ENCODE measurements around the gene CDK18. TPM values are rescaled to one million over a fixed set of nuclear protein-coding genes. Genes with fewer than 3 reads are reported as not detected.

The CDK18 gene
- total RNA-seq, 2 experiments from 2014 or later, result 8.4 to 10.4 TPM

DNA sequence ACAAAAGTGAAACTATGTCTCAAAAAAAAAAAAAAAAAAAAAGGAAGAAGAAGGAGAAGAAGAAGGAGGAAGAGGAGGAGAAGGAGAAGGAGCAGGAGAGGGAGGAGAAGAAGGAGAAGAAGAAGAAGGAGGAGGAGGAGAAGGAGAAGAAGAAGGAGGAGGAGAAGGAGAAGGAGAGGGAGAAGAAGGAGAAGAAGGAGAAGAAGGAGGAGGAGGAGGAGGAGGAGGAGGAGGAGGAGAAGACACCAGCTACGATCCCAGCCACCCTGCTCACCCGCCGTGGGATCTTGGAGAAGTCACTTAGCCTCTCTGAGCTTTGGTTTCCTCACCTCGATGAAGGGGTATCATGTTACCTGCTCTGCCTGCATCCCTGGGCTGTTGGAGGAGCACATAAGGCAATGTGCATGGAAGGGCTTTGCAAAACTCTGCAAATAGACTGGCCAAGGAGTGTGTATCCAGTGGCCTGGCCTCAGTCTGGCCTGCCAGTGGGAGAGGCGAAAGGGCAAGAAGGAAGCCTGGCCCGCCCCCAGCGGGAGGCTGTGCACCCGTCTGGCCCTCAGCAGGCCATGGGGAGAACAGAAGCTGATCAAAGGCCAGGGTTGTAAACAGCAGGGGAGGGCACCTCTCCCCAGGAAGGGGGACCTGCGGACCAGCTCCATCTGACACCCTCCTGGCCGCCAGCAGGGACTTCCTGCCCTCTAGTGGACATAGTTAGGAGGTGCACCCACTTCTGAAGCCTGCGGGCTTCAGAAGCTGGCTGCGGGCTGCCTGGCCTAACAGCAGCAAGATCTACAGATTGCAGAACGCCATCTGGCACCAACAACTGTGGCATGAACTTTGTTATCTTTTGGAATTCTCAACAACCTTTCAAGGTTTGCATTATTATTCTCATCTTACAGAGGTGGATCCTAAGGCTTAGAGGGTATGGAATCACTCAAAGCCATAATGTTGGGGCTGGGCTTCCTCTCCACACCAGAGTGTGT, 19.2 kb upstream of the CDK18 start:
- Mint-ChIP-seq H3K36me3 (ENCODE audit: low read depth) (no peaks in the 10 kb centered on the region), H3K27me3 (peaks cover 39% of the 10 kb centered on the region), H3K27ac (no peak overlapping the region), H3K4me3 (no peak overlapping the region), H3K9me3 (no peaks in the 10 kb centered on the region), H3K4me1 (ENCODE audit: low read depth) (peaks cover 30% of the 10 kb centered on the region)
- DNase-seq (peak; percentile 79), ATAC-seq (peak; percentile 76)
- intact Hi-C loops (cut with micrococcal nuclease), result loop anchor here (1.0 kb wide), 1 partner anchor 88 kb away; no protein-coding TSS in a partner anchor
- POLR2A ChIA-PET, result interaction anchor here (0.6 to 1.6 kb wide), 2 partner anchors 39 to 192 kb away, joined by 3 to 4 read pairs; no protein-coding TSS in a partner anchor
- CTCF ChIA-PET, result interaction anchor here (0.6 to 11.0 kb wide), 70 partner anchors 8 to 376 kb away, joined by 3 to 292 read pairs (median 6); partner anchors contain the start of genes BLACAT1, KLHDC8A, NUAK2 and SLC45A3
- peak; percentile 95 for TF ChIP-seq CTCF (IDR thresholded peaks at IDR 0.05)

DNA sequence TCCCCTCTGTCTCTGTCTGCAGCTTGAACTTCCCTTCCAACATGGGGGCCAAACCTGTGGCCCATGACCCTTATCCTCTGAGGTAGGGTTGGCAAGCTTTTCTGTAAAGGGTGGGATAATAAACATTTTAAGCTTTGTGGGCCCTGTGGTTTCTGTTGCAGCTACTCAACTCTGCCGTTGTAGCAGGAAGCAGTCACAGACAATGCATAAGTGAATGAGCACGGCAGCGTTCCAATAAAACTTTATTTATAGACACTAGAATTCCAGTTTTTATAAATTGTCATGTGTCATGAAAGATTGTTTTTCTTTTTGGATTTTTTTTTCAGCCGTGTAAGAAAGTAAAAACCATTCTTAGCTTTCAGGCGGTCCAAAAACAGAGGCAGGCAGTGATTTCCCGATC, 18.2 kb upstream of the CDK18 start:
- ATAC-seq, result no peak
- ChIA-PET POLR2A (interaction anchor here (1.6 kb wide), 1 partner anchor 38 kb away, joined by 4 read pairs; no protein-coding TSS in a partner anchor), CTCF (interaction anchor here (0.7 to 11.0 kb wide), 34 partner anchors 9 to 225 kb away, joined by 3 to 292 read pairs (median 14); partner anchors contain the start of genes BLACAT1, KLHDC8A and SLC45A3)
- intact Hi-C loops (cut with micrococcal nuclease), result loop anchor here (1.0 kb wide), 1 partner anchor 132 kb away; no protein-coding TSS in a partner anchor
- Mint-ChIP-seq H3K9me3 (no peaks in the 10 kb centered on the region), H3K36me3 (ENCODE audit: low read depth) (no peaks in the 10 kb centered on the region), H3K27ac (no peak overlapping the region), H3K4me3 (no peak overlapping the region), H3K4me1 (ENCODE audit: low read depth) (peaks cover 22% of the 10 kb centered on the region), H3K27me3 (peaks cover 46% of the 10 kb centered on the region)
- no peak for TF ChIP-seq CTCF (IDR thresholded peaks at IDR 0.05)
- DNase-seq, result no peak

- CTCF ChIA-PET, result interaction anchor here (0.6 to 11.0 kb wide), 45 partner anchors 9 to 299 kb away, joined by 3 to 292 read pairs (median 4); partner anchors contain the start of genes BLACAT1, KLHDC8A and LEMD1
- Mint-ChIP-seq H3K27me3 (peaks cover 41% of the 10 kb centered on the region), H3K4me1 (ENCODE audit: low read depth) (peaks cover 9% of the 10 kb centered on the region), H3K27ac (no peak overlapping the region), H3K36me3 (ENCODE audit: low read depth) (no peaks in the 10 kb centered on the region), H3K9me3 (no peaks in the 10 kb centered on the region), H3K4me3 (no peak overlapping the region)
- peak; percentile 79 for TF ChIP-seq CTCF (IDR thresholded peaks at IDR 0.05)
- intact Hi-C loops (cut with micrococcal nuclease), result loop anchor here (1.0 kb wide), 1 partner anchor 36 kb away; no protein-coding TSS in a partner anchor
- peak; percentile 74 for ATAC-seq
- peak; percentile 67 for DNase-seq
- POLR2A ChIA-PET, result interaction anchor here (0.9 to 1.0 kb wide), 3 partner anchors 35 to 163 kb away, joined by 3 read pairs; no protein-coding TSS in a partner anchor
Measured at GRCh38 chr1:205488074-205488723, 16.3 kb upstream of the CDK18 start.

DNA sequence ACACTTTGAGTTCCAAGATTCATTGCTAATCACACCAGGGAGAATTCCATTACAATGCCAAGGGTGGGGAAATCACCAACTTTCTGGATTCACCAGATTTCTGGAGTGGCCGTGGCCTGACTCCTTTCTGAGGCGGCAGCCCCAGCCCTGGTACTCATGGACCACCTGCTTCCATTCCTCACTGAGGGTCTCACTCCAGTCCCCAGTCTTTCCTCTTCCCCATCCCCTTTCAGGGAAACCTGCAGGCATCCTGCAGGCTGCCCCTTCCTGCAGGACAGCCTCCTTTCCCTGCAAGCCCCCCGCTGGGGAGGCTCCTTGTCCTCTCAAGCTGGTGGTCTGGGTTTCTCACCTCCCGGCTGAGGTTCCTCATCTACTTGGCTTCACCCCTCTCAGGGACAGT, 12.7 kb upstream of the CDK18 start:
- POLR2A ChIA-PET, result interaction anchor here (0.9 kb wide), 1 partner anchor 10 kb away, joined by 4 read pairs; no protein-coding TSS in a partner anchor
- no peak for TF ChIP-seq CTCF (IDR thresholded peaks at IDR 0.05)
- H3K36me3 Mint-ChIP-seq (ENCODE audit: low read depth), result no peaks in the 10 kb centered on the region
- ATAC-seq (no peak), DNase-seq (no peak)
- peaks cover 25% of the 10 kb centered on the region for H3K27me3 Mint-ChIP-seq
- H3K4me1 Mint-ChIP-seq (ENCODE audit: low read depth), result peaks cover 4% of the 10 kb centered on the region
- intact Hi-C loops (cut with micrococcal nuclease), result no loop called here
- CTCF ChIA-PET, result interaction anchor here (0.9 to 4.9 kb wide), 6 partner anchors 9 to 166 kb away, joined by 3 to 37 read pairs (median 8); no protein-coding TSS in a partner anchor
- H3K27ac Mint-ChIP-seq, result no peak overlapping the region
- no peaks in the 10 kb centered on the region for H3K9me3 Mint-ChIP-seq
- no peak overlapping the region for H3K4me3 Mint-ChIP-seq
